Common myeloid progenitor, CD34-positive (primary cell): ENCODE measurements around the gene ANO4.

Source experiments
- CTCF ChIA-PET: fragments of 350-600 bp; sonication (Branson Sonifier 250); formaldehyde crosslinking; loops from one replicate; lab custom pipeline; 2021; ENCODE audit warnings: antibody characterized with exemption; lab: Charles Lee
- POLR2A ChIA-PET: fragments of 350-600 bp; sonication (Branson Sonifier 250); formaldehyde crosslinking; loops from one replicate; lab custom pipeline; 2021; ENCODE audit warnings: antibody characterized with exemption; lab: Charles Lee
- DNase-seq, 3 donors: peaks; one replicate each; pipeline versions ENCODE4 v3.0.0 to v3.0.0-alpha.2; 2013
- H3K27ac ChIP-seq, 2 experiments: 1 replicate in 1 of 2; 2 replicates in 1 of 2; pipeline ENCODE4 v1.7.0; 2013; ENCODE audit warnings: inconsistent platforms in 2 of 2, low read length in 2 of 2, mild to moderate bottlenecking in 2 of 2, low read depth in 1 of 2, moderate library complexity in 1 of 2; ENCODE audit not compliant: severe bottlenecking in 2 of 2, insufficient read depth in 1 of 2, poor library complexity in 1 of 2
- H3K27me3 ChIP-seq, 5 experiments: replicated peaks in 2 of 5; 1 replicate in 3 of 5; 2 replicates in 2 of 5; pipeline versions ENCODE4 v1.6.1 to v1.7.0; 2013; ENCODE audit warnings: low read length in 4 of 5, mild to moderate bottlenecking in 2 of 5, moderate library complexity in 2 of 5, inconsistent platforms in 1 of 5; ENCODE audit not compliant: insufficient read depth in 5 of 5, control insufficient read depth in 4 of 5
- H3K36me3 ChIP-seq, 4 experiments: 1 replicate in 2 of 4; 2 replicates in 2 of 4; pipeline versions ENCODE4 v1.6.1 to v1.7.0; 2013; ENCODE audit warnings: low read length in 3 of 4, control low read depth in 1 of 4, mild to moderate bottlenecking in 1 of 4; ENCODE audit not compliant: control insufficient read depth in 4 of 4, insufficient read depth in 4 of 4
- H3K4me1 ChIP-seq, 4 experiments: 1 replicate in 3 of 4; 2 replicates in 1 of 4; pipeline versions ENCODE4 v1.6.1 to v1.7.1; 2013; ENCODE audit warnings: low read length in 3 of 4, mild to moderate bottlenecking in 3 of 4, control low read depth in 1 of 4, inconsistent platforms in 1 of 4, moderate library complexity in 1 of 4; ENCODE audit not compliant: control insufficient read depth in 4 of 4, insufficient read depth in 4 of 4; ENCODE audit errors: control extremely low read depth in 1 of 4
- H3K4me3 ChIP-seq, 7 experiments: 1 replicate in 4 of 7; 2 replicates in 3 of 7; pipeline versions ENCODE4 v1.5.1 to v1.7.0; 2013; ENCODE audit warnings: mild to moderate bottlenecking in 7 of 7, low read length in 6 of 7, moderate library complexity in 6 of 7, inconsistent platforms in 2 of 7, low read depth in 2 of 7, control low read depth in 1 of 7; ENCODE audit not compliant: insufficient read depth in 4 of 7, control insufficient read depth in 1 of 7; ENCODE audit errors: extremely low read depth in 1 of 7
- H3K9me3 ChIP-seq, 5 experiments: 1 replicate in 4 of 5; 2 replicates in 1 of 5; pipeline versions ENCODE4 v1.6.1 to v1.7.1; 2013; ENCODE audit warnings: low read length in 4 of 5, mild to moderate bottlenecking in 2 of 5, inconsistent platforms in 1 of 5, low read depth in 1 of 5, moderate library complexity in 1 of 5; ENCODE audit not compliant: control insufficient read depth in 4 of 5, insufficient read depth in 2 of 5; ENCODE audit errors: control extremely low read depth in 1 of 5
- WGBS: methylation state at CpG from one replicate; pipeline ENCODE4 v1.1.5; 2013; ENCODE audit not compliant: insufficient coverage; 5-methylcytosine and 5-hydroxymethylcytosine counted together

Gene ANO4

GRCh38 chr12:101009274-101009673, 214.7 kb downstream of the ANO4 start:
- WGBS = no CpG with 5 or more reads among the region's 1 CpG
- H3K27ac ChIP-seq = no peak overlapping the region
- POLR2A ChIA-PET = no interaction called here
- H3K27me3 ChIP-seq = no peaks in the 10 kb centered on the region
- CTCF ChIA-PET = no interaction called here
- no peak overlapping the region for H3K4me3 ChIP-seq
- H3K36me3 ChIP-seq = no peaks in the 10 kb centered on the region
- no peak for DNase-seq
- H3K9me3 ChIP-seq = peaks cover 0 to 14% (median 4%) of the 10 kb centered on the region in 5 experiments
- no peaks in the 10 kb centered on the region for H3K4me1 ChIP-seq

GRCh38 chr12:101010896-101011295, 216.3 kb downstream of the ANO4 start:
- Histone ChIP-seq H3K27ac (no peak overlapping the region), H3K4me1 (no peaks in the 10 kb centered on the region), H3K27me3 (no peaks in the 10 kb centered on the region), H3K4me3 (no peak overlapping the region), H3K36me3 (no peaks in the 10 kb centered on the region), H3K9me3 (peaks cover 0 to 14% (median 4%) of the 10 kb centered on the region in 5 experiments)
- WGBS = 100% methylated on average over 1 of the region's 1 CpG
- ChIA-PET CTCF (no interaction called here), POLR2A (no interaction called here)
- DNase-seq = no peak

- ChIA-PET CTCF (no interaction called here), POLR2A (no interaction called here)
- 100% methylated on average over 2 of the region's 6 CpGs for WGBS
- Histone ChIP-seq H3K27me3 (no peaks in the 10 kb centered on the region), H3K36me3 (no peaks in the 10 kb centered on the region), H3K4me1 (no peaks in the 10 kb centered on the region), H3K27ac (no peak overlapping the region), H3K9me3 (peaks cover 0 to 11% (median 4%) of the 10 kb centered on the region in 5 experiments), H3K4me3 (no peak overlapping the region)
- DNase-seq = no peak
Observed at GRCh38 chr12:101013993-101014392, 219.4 kb downstream of the ANO4 start.

GRCh38 chr12:101015044-101015443, 220.5 kb downstream of the ANO4 start:
- Histone ChIP-seq H3K4me3 (no peak overlapping the region), H3K36me3 (no peaks in the 10 kb centered on the region), H3K27ac (no peak overlapping the region), H3K4me1 (no peaks in the 10 kb centered on the region), H3K9me3 (peaks cover 0 to 1% (median under 1%) of the 10 kb centered on the region in 5 experiments), H3K27me3 (no peaks in the 10 kb centered on the region)
- DNase-seq = no peak
- CTCF ChIA-PET = interaction anchor here (0.6 to 1.3 kb wide), 2 partner anchors 20 to 46 kb away, joined by 3 read pairs; no protein-coding TSS in a partner anchor
- 100% methylated on average over 1 of the region's 2 CpGs for WGBS
- POLR2A ChIA-PET = no interaction called here

GRCh38 chr12:101018540-101018939, 224.0 kb downstream of the ANO4 start:
- ChIA-PET CTCF (no interaction called here), POLR2A (no interaction called here)
- Histone ChIP-seq H3K36me3 (no peaks in the 10 kb centered on the region), H3K27ac (no peak overlapping the region), H3K9me3 (peaks cover 0 to 4% (median 0%) of the 10 kb centered on the region in 5 experiments), H3K4me3 (no peak overlapping the region), H3K4me1 (no peaks in the 10 kb centered on the region), H3K27me3 (no peaks in the 10 kb centered on the region)
- DNase-seq = no peak
- WGBS = 90% methylated on average over 2 of the region's 2 CpGs

GRCh38 chr12:101019201-101019600, 224.6 kb downstream of the ANO4 start:
- WGBS = 100% methylated on average over 1 of the region's 4 CpGs
- Histone ChIP-seq H3K27me3 (no peaks in the 10 kb centered on the region), H3K36me3 (no peaks in the 10 kb centered on the region), H3K27ac (no peak overlapping the region), H3K4me3 (no peak overlapping the region), H3K4me1 (no peaks in the 10 kb centered on the region), H3K9me3 (peaks cover 0 to 4% (median 0%) of the 10 kb centered on the region in 5 experiments)
- ChIA-PET CTCF (no interaction called here), POLR2A (no interaction called here)
- DNase-seq = no peak

- Histone ChIP-seq H3K36me3 (no peaks in the 10 kb centered on the region), H3K4me3 (no peak overlapping the region), H3K4me1 (no peaks in the 10 kb centered on the region), H3K27me3 (no peaks in the 10 kb centered on the region), H3K9me3 (peaks cover 0 to 4% (median 0%) of the 10 kb centered on the region in 5 experiments), H3K27ac (no peak overlapping the region)
- POLR2A ChIA-PET = no interaction called here
- CTCF ChIA-PET = no interaction called here
- DNase-seq = no peak
- no CpG with 5 or more reads among the region's 3 CpGs for WGBS
Observed at GRCh38 chr12:101019667-101020066, 225.1 kb downstream of the ANO4 start.
